T-helper 2 cell treated with Interferon-gamma antibody and Interleukin-4, amounts not matched to agents 5 μg/mL and 100 μg/mL, for 36 hours (primary cell): ENCODE data around the gene ADD3.
"Not testable (repeated sequence)": the region's sequence is repeated elsewhere in the genome, so short reads cannot be mapped to it uniquely, and the experiment has no call there.

ENCODE experiments used
- DNase-seq: peaks from one replicate; pipeline ENCODE4 v3.0.0; 2021; ENCODE audit warnings: low spot score
- H3K27ac Mint-ChIP-seq: one replicate; pipeline ENCODE4 v1.8.0; 2021; ENCODE audit warnings: mild to moderate bottlenecking, mixed read lengths
- H3K27me3 Mint-ChIP-seq: one replicate; pipeline ENCODE4 v1.8.0; 2021; ENCODE audit warnings: low read depth, mixed read lengths
- H3K36me3 Mint-ChIP-seq: one replicate; pipeline ENCODE4 v1.8.0; 2021; ENCODE audit warnings: low read depth, mixed read lengths
- H3K4me1 Mint-ChIP-seq: one replicate; pipeline ENCODE4 v1.8.0; 2021; ENCODE audit warnings: low read depth, mixed read lengths
- H3K4me3 Mint-ChIP-seq: one replicate; pipeline ENCODE4 v1.8.0; 2022; ENCODE audit warnings: mild to moderate bottlenecking, moderate library complexity, mixed read lengths
- H3K9me3 Mint-ChIP-seq: one replicate; pipeline ENCODE4 v1.8.0; 2021; ENCODE audit warnings: mixed read lengths

Gene ADD3

GRCh38 chr10:110040767-110041478 is 33.1 kb downstream of the ADD3 start:
- no peak for DNase-seq
- H3K27ac Mint-ChIP-seq: peak overlapping the region; percentile 29
- peaks cover 3% of the 10 kb centered on the region for H3K9me3 Mint-ChIP-seq
- H3K4me3 Mint-ChIP-seq: no peak overlapping the region
- H3K27me3 Mint-ChIP-seq: no peaks in the 10 kb centered on the region
- H3K36me3 Mint-ChIP-seq: peaks cover 11% of the 10 kb centered on the region
- peaks cover 36% of the 10 kb centered on the region for H3K4me1 Mint-ChIP-seq

- peaks cover 34% of the 10 kb centered on the region for H3K4me1 Mint-ChIP-seq
- DNase-seq: no peak
- no peaks in the 10 kb centered on the region for H3K27me3 Mint-ChIP-seq
- peaks cover 3% of the 10 kb centered on the region for H3K9me3 Mint-ChIP-seq
- H3K4me3 Mint-ChIP-seq: no peak overlapping the region
- peaks cover 12% of the 10 kb centered on the region for H3K36me3 Mint-ChIP-seq
- no peak overlapping the region for H3K27ac Mint-ChIP-seq
Measured at GRCh38 chr10:110041479-110041829, 33.7 kb downstream of the ADD3 start.

- Mint-ChIP-seq H3K4me3 (no peak overlapping the region), H3K9me3 (peaks cover 9% of the 10 kb centered on the region), H3K4me1 (peaks cover 31% of the 10 kb centered on the region), H3K27me3 (no peaks in the 10 kb centered on the region), H3K27ac (no peak overlapping the region), H3K36me3 (peaks cover 16% of the 10 kb centered on the region)
- DNase-seq: no peak
Measured at GRCh38 chr10:110042181-110042580, 34.4 kb downstream of the ADD3 start.

- no peaks in the 10 kb centered on the region for H3K27me3 Mint-ChIP-seq
- peaks cover 31% of the 10 kb centered on the region for H3K4me1 Mint-ChIP-seq
Measured at GRCh38 chr10:110042891-110043290, 35.1 kb downstream of the ADD3 start.

GRCh38 chr10:110044681-110045080 is 36.9 kb downstream of the ADD3 start:
- Mint-ChIP-seq H3K27me3 (no peaks in the 10 kb centered on the region), H3K27ac (no peak overlapping the region), H3K36me3 (peaks cover 36% of the 10 kb centered on the region), H3K4me1 (peaks cover 23% of the 10 kb centered on the region), H3K9me3 (peaks cover 23% of the 10 kb centered on the region), H3K4me3 (no peak overlapping the region)
- no peak for DNase-seq

More at GRCh38 chr10:110042891-110043290, 35.1 kb downstream of the ADD3 start:
- Mint-ChIP-seq H3K9me3 (peaks cover 15% of the 10 kb centered on the region), H3K4me3 (no peak overlapping the region), H3K36me3 (peaks cover 22% of the 10 kb centered on the region), H3K27ac (no peak overlapping the region)
- no peak for DNase-seq

GRCh38 chr10:110045772-110046171 is 38.0 kb downstream of the ADD3 start:
- no peak for DNase-seq
- H3K36me3 Mint-ChIP-seq: peaks cover 44% of the 10 kb centered on the region
- H3K4me1 Mint-ChIP-seq: peaks cover 17% of the 10 kb centered on the region
- H3K27me3 Mint-ChIP-seq: no peaks in the 10 kb centered on the region
- no peak overlapping the region for H3K27ac Mint-ChIP-seq
- no peak overlapping the region for H3K4me3 Mint-ChIP-seq
- H3K9me3 Mint-ChIP-seq: peaks cover 23% of the 10 kb centered on the region

- DNase-seq, H3K4me3 Mint-ChIP-seq, H3K27me3 Mint-ChIP-seq, H3K27ac Mint-ChIP-seq: not testable (repeated sequence)
- H3K9me3 Mint-ChIP-seq: peaks cover 23% of the 10 kb centered on the region
- peaks cover 25% of the 10 kb centered on the region for H3K4me1 Mint-ChIP-seq
- peaks cover 48% of the 10 kb centered on the region for H3K36me3 Mint-ChIP-seq
Measured at GRCh38 chr10:110048145-110048544, 40.4 kb downstream of the ADD3 start.

- no peak overlapping the region for H3K27ac Mint-ChIP-seq
- peaks cover 48% of the 10 kb centered on the region for H3K36me3 Mint-ChIP-seq
- H3K27me3 Mint-ChIP-seq: no peaks in the 10 kb centered on the region
- H3K4me3 Mint-ChIP-seq: no peak overlapping the region
- peaks cover 25% of the 10 kb centered on the region for H3K4me1 Mint-ChIP-seq
- no peak for DNase-seq
- H3K9me3 Mint-ChIP-seq: peaks cover 23% of the 10 kb centered on the region
Measured at GRCh38 chr10:110048781-110049180, 41.0 kb downstream of the ADD3 start.

GRCh38 chr10:110049889-110050591 is 42.3 kb downstream of the ADD3 start:
- not testable (repeated sequence) for H3K27me3 Mint-ChIP-seq
- H3K36me3 Mint-ChIP-seq: peaks cover 43% of the 10 kb centered on the region

GRCh38 chr10:110051487-110051886 is 43.7 kb downstream of the ADD3 start:
- DNase-seq: no peak
- Mint-ChIP-seq H3K4me3 (no peak overlapping the region), H3K36me3 (peaks cover 40% of the 10 kb centered on the region), H3K9me3 (peaks cover 20% of the 10 kb centered on the region), H3K4me1 (peaks cover 23% of the 10 kb centered on the region), H3K27me3 (no peaks in the 10 kb centered on the region), H3K27ac (no peak overlapping the region)

More at GRCh38 chr10:110049889-110050591, 42.3 kb downstream of the ADD3 start:
- not testable (repeated sequence) for H3K27ac Mint-ChIP-seq, DNase-seq, H3K4me3 Mint-ChIP-seq
- H3K4me1 Mint-ChIP-seq: peaks cover 18% of the 10 kb centered on the region
- peaks cover 20% of the 10 kb centered on the region for H3K9me3 Mint-ChIP-seq

- peaks cover 31% of the 10 kb centered on the region for H3K4me1 Mint-ChIP-seq
- no peak overlapping the region for H3K27ac Mint-ChIP-seq
Measured at GRCh38 chr10:110052916-110053315, 45.1 kb downstream of the ADD3 start.

GRCh38 chr10:110056822-110057221 is 49.0 kb downstream of the ADD3 start:
- Mint-ChIP-seq H3K4me3 (no peak overlapping the region), H3K27me3 (no peaks in the 10 kb centered on the region), H3K36me3 (peaks cover 8% of the 10 kb centered on the region), H3K27ac (no peak overlapping the region), H3K9me3 (no peaks in the 10 kb centered on the region), H3K4me1 (peaks cover 52% of the 10 kb centered on the region)
- DNase-seq: no peak

More at GRCh38 chr10:110052916-110053315, 45.1 kb downstream of the ADD3 start:
- DNase-seq: no peak
- Mint-ChIP-seq H3K27me3 (no peaks in the 10 kb centered on the region), H3K9me3 (peaks cover 8% of the 10 kb centered on the region), H3K36me3 (peaks cover 30% of the 10 kb centered on the region), H3K4me3 (no peak overlapping the region)

- Mint-ChIP-seq H3K27me3 (no peaks in the 10 kb centered on the region), H3K9me3 (no peaks in the 10 kb centered on the region), H3K36me3 (peaks cover 5% of the 10 kb centered on the region), H3K27ac (peak overlapping the region; percentile 22), H3K4me1 (peaks cover 51% of the 10 kb centered on the region), H3K4me3 (peak overlapping the region; percentile 35)
- no peak for DNase-seq
Measured at GRCh38 chr10:110057456-110057855, 49.7 kb downstream of the ADD3 start.

GRCh38 chr10:110058212-110058611 is 50.4 kb downstream of the ADD3 start:
- Mint-ChIP-seq H3K27ac (peak overlapping the region; percentile 67), H3K36me3 (peaks cover 5% of the 10 kb centered on the region), H3K4me1 (peaks cover 55% of the 10 kb centered on the region), H3K4me3 (peak overlapping the region; percentile 76), H3K27me3 (no peaks in the 10 kb centered on the region), H3K9me3 (no peaks in the 10 kb centered on the region)
- DNase-seq: no peak
